ENCODE measurements around the gene DTX3L.

Gene DTX3L

GRCh38 chr3:122608916-122609315 lies 44.8 kb downstream of the DTX3L start:
- DNase-seq = no peak

- DNase-seq = no peak
These were observed 45.8 kb downstream of the DTX3L start for GRCh38 chr3:122609798-122610559.

- DNase-seq = no peak
These were observed 48.6 kb downstream of the DTX3L start for GRCh38 chr3:122612696-122613095.

GRCh38 chr3:122615303-122615702 lies 51.2 kb downstream of the DTX3L start:
- no peak for DNase-seq

GRCh38 chr3:122618614-122619013 lies 54.5 kb downstream of the DTX3L start:
- DNase-seq = no peak

GRCh38 chr3:122619040-122619439 lies 54.9 kb downstream of the DTX3L start:
- DNase-seq = no peak

- no peak for DNase-seq
These were observed 56.3 kb downstream of the DTX3L start for GRCh38 chr3:122620399-122620798.

GRCh38 chr3:122621112-122621511 lies 57.0 kb downstream of the DTX3L start:
- DNase-seq = no peak

GRCh38 chr3:122623031-122623829 lies 59.1 kb downstream of the DTX3L start:
- DNase-seq = no peak
